HepG2 (cell line): ENCODE measurements around the gene PEPD. TPM values are rescaled to one million over a fixed set of nuclear protein-coding genes. Genes with fewer than 3 reads are reported as not detected.

Experiments
- AHDC1 ChIP-seq: sonication (generic); formaldehyde crosslinking; IDR thresholded peaks from 2 replicates; pipeline ENCODE4 v1.5.1; 2020; ENCODE audit warnings: mild to moderate bottlenecking, missing genetic modification reagents, borderline replicate concordance
- CHD4 ChIP-seq: fragments of 200-600 bp; sonication (generic); IDR thresholded peaks from 2 replicates; pipeline ENCODE4 v1.7.0; 2017; ENCODE audit warnings: mild to moderate bottlenecking, low read length, borderline replicate concordance
- CTCF ChIP-seq: sonication (generic); formaldehyde crosslinking; IDR thresholded peaks from 2 replicates; pipeline ENCODE4 v1.5.0; 2020; ENCODE audit warnings: mild to moderate bottlenecking, missing genetic modification reagents, moderate library complexity
- FOXM1 ChIP-seq: sonication (generic); formaldehyde crosslinking; IDR thresholded peaks from 2 replicates; pipeline ENCODE4 v1.5.0; 2020; ENCODE audit warnings: missing genetic modification reagents
- GATA4 ChIP-seq: sonication (generic); IDR thresholded peaks from 2 replicates; pipeline ENCODE4 v1.6.1; 2016; ENCODE audit warnings: antibody characterized with exemption, low read depth, borderline replicate concordance
- HDAC1 ChIP-seq: sonication (generic); formaldehyde crosslinking; IDR thresholded peaks from 2 replicates; pipeline ENCODE4 v1.5.1; 2020; ENCODE audit warnings: mild to moderate bottlenecking, missing genetic modification reagents
- HMG20A ChIP-seq: IDR thresholded peaks from 2 replicates; pipeline ENCODE4 v1.6.1; 2016; ENCODE audit warnings: borderline replicate concordance
- HOXA5 ChIP-seq: sonication (generic); formaldehyde crosslinking; IDR thresholded peaks from 2 replicates; pipeline ENCODE4 v1.4.0; 2020; ENCODE audit warnings: missing genetic modification reagents
- KDM4B ChIP-seq: sonication (generic); formaldehyde crosslinking; IDR thresholded peaks from 2 replicates; pipeline ENCODE4 v1.4.0; 2020; ENCODE audit warnings: missing genetic modification reagents
- KLF11 ChIP-seq: IDR thresholded peaks from 2 replicates; pipeline ENCODE4 v1.6.1; 2016; ENCODE audit warnings: missing compliant biosample characterization
- MEIS2 ChIP-seq: sonication (generic); formaldehyde crosslinking; IDR thresholded peaks from 2 replicates; pipeline ENCODE4 v1.9.0; 2021; ENCODE audit warnings: mild to moderate bottlenecking, missing genetic modification reagents
- NR2F1 ChIP-seq, 2 experiments: fragments of 450-650 bp in 1 of 2; formaldehyde crosslinking in 1 of 2; IDR thresholded peaks; 2 replicates each; pipeline versions ENCODE4 v1.5.0 to v1.6.1; 2016 to 2020; ENCODE audit warnings: mild to moderate bottlenecking in 1 of 2, missing compliant biosample characterization in 1 of 2, missing genetic modification reagents in 1 of 2, moderate library complexity in 1 of 2
- RXRA ChIP-seq: sonication (generic); formaldehyde crosslinking; IDR thresholded peaks from 2 replicates; pipeline ENCODE4 v1.5.1; 2020; ENCODE audit warnings: missing genetic modification reagents
- SIX1 ChIP-seq: sonication (generic); formaldehyde crosslinking; IDR thresholded peaks from 2 replicates; pipeline ENCODE4 v1.4.0; 2020; ENCODE audit warnings: missing genetic modification reagents, borderline replicate concordance
- THAP11 ChIP-seq: IDR thresholded peaks from 2 replicates; pipeline ENCODE4 v1.6.1; 2016; ENCODE audit warnings: missing biosample characterization, missing genetic modification reagents
- ZIK1 ChIP-seq: sonication (generic); formaldehyde crosslinking; IDR thresholded peaks from 2 replicates; pipeline ENCODE4 v1.5.0; 2020; ENCODE audit warnings: mild to moderate bottlenecking, low read depth, missing genetic modification reagents, borderline replicate concordance
- ZNF124 ChIP-seq: sonication (generic); formaldehyde crosslinking; IDR thresholded peaks from 2 replicates; pipeline ENCODE4 v1.4.0; 2020; ENCODE audit warnings: missing genetic modification reagents
- ZNF143 ChIP-seq: sonication (generic); formaldehyde crosslinking; IDR thresholded peaks from 2 replicates; pipeline ENCODE4 v1.4.0; 2020; ENCODE audit warnings: missing genetic modification reagents
- ZNF331 ChIP-seq: sonication (generic); formaldehyde crosslinking; IDR thresholded peaks from 2 replicates; pipeline ENCODE4 v1.4.0; 2020; ENCODE audit warnings: missing genetic modification reagents
- ZNF343 ChIP-seq: sonication (generic); formaldehyde crosslinking; IDR thresholded peaks from 2 replicates; pipeline ENCODE4 v1.4.0; 2020; ENCODE audit warnings: mild to moderate bottlenecking, missing genetic modification reagents
- ZNF451 ChIP-seq: sonication (generic); formaldehyde crosslinking; IDR thresholded peaks from 2 replicates; pipeline ENCODE4 v1.5.0; 2020; ENCODE audit warnings: mild to moderate bottlenecking, missing genetic modification reagents
- ZNF510 ChIP-seq: sonication (generic); formaldehyde crosslinking; IDR thresholded peaks from 2 replicates; pipeline ENCODE4 v1.4.0; 2020; ENCODE audit warnings: low read depth, mild to moderate bottlenecking, missing genetic modification reagents
- ZNF550 ChIP-seq: sonication (generic); formaldehyde crosslinking; IDR thresholded peaks from 2 replicates; pipeline ENCODE4 v1.4.0; 2020; ENCODE audit warnings: mild to moderate bottlenecking, missing genetic modification reagents, borderline replicate concordance
- ZNF766 ChIP-seq: sonication (generic); formaldehyde crosslinking; IDR thresholded peaks from 2 replicates; pipeline ENCODE4 v1.5.0; 2020; ENCODE audit warnings: missing genetic modification reagents, borderline replicate concordance
- polyA plus RNA-seq, 8 experiments: library from polyadenylated mRNA; depleted of rRNA in 3 of 8; stranded (reverse) in 7 of 8; unstranded in 1 of 8; fragments of >200 nt; fragmentation: Illumina TruSeq in 4 of 8; extraction: Trizol in 4 of 8; gene quantifications; 2 replicates each; pipeline versions ENCODE4 v1.2.1 to v1.2.3, GENCODE V29; 2011 to 2016; ENCODE audit warnings: low read depth in 4 of 8, missing spikeins in 1 of 8, mixed read lengths in 1 of 8; ENCODE audit not compliant: insufficient read depth in 1 of 8
- total RNA-seq, 5 experiments: library from RNA; depleted of rRNA; stranded (reverse); fragments of >200 nt; fragmentation: Illumina TruSeq; extraction: Trizol; gene quantifications; 2 replicates each; pipeline ENCODE4 v1.2.3, GENCODE V29; 2016; ENCODE audit warnings: low read depth in 1 of 5

Gene PEPD
- total and polyA plus RNA-seq, 2 of the 13 experiments (the other 11 are each of a cell fraction or from before 2014, with no cell fraction given), result 60.7 to 75.1 TPM

- TF ChIP-seq ZNF124 (CRISPR knock-in tag) (peak; percentile 54; the same call in 1 of the 2 replicates), HOXA5 (CRISPR knock-in tag) (0 out of 2 replicates have a peak, but pooled peaks have one; percentile 38), ZIK1 (CRISPR knock-in tag) (no peak), MEIS2 (CRISPR knock-in tag) (peak; percentile 95), SIX1 (CRISPR knock-in tag) (peak; percentile 83), HDAC1 (peak; percentile 98), ZNF143 (CRISPR knock-in tag) (peak; percentile 41; the same call in 1 of the 2 replicates), AHDC1 (peak; percentile 72; the same call in 1 of the 2 replicates), HMG20A (CRISPR knock-in tag) (peak; percentile 86; the same call in 1 of the 2 replicates), ZNF343 (CRISPR knock-in tag) (no peak), ZNF331 (peak; percentile 93), GATA4 (peak; percentile 93), ZNF766 (CRISPR knock-in tag) (peak; percentile 85; the same call in 1 of the 2 replicates), NR2F1 (CRISPR knock-in tag; IDR thresholded peaks at IDR 0.05) (peak; percentile 78 to 92; a peak in 3 of 4 replicates), KLF11 (CRISPR knock-in tag) (no peak), FOXM1 (CRISPR knock-in tag) (no peak), RXRA (CRISPR knock-in tag) (peak; percentile 98), ZNF510 (peak; percentile 82; the same call in 1 of the 2 replicates), ZNF550 (no peak), ZNF451 (CRISPR knock-in tag) (peak; percentile 79), CHD4 (no peak), KDM4B (CRISPR knock-in tag) (peak; percentile 80; the same call in 1 of the 2 replicates), THAP11 (CRISPR knock-in tag) (peak; percentile 66), CTCF (0 out of 2 replicates have a peak, but pooled peaks have one; percentile 17)
Observed at GRCh38 chr19:33396701-33397535, 124.7 kb downstream of the PEPD start (continued).
